ENCODE measurements around the gene FBXO10. TPM values are rescaled to one million over a fixed set of nuclear protein-coding genes. Genes with fewer than 3 reads are reported as not detected.
"Not testable (repeated sequence)": the region's sequence is repeated elsewhere in the genome, so short reads cannot be mapped to it uniquely, and the experiment has no call there.

Gene FBXO10
- total and polyA plus RNA-seq, 5 donors = 3.5 to 7.8 (median 7.3) TPM

DNA sequence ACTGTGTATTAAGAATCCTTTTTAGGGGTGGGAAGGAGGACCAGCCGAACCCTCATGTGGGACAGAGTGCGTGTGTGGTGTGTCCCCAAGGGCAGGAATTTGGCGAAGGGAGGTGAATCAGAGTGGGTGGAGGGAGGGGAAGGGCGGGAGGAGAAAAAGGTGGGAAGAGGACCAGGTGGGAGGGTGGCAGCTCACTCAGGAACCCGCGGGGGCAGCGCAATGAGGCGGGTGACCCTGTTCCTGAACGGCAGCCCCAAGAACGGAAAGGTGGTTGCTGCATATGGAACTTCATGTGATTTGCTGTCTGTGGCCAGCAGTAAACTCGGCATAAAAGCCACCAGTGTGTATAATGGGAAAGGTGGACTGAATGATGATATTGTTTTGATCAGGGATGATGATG lies 99.2 kb downstream of the FBXO10 start:
- Histone ChIP-seq H3K27ac (ENCODE audit: low read length) (no peak overlapping the region), H3K9me3 (ENCODE audit: control insufficient read depth, low read length) (no peaks in the 10 kb centered on the region), H3K27me3 (ENCODE audit: control insufficient read depth, insufficient read depth) (no peaks in the 10 kb centered on the region), H3K4me3 (ENCODE audit: low read length) (no peak overlapping the region), H3K4me1 (ENCODE audit: control insufficient read depth, insufficient read depth, low read length) (no peaks in the 10 kb centered on the region)
- DNase-seq = no peak
- intact Hi-C loops (cut with DNase I) = no loop called here
- no peak for ATAC-seq
- WGBS = 73% methylated on average over 11 of the region's 11 CpGs

GRCh38 chr9:37474438-37474837 lies 101.7 kb downstream of the FBXO10 start:
- DNase-seq (no peak), ATAC-seq (no peak)
- Histone ChIP-seq H3K27me3 (ENCODE audit: control insufficient read depth, insufficient read depth) (no peaks in the 10 kb centered on the region), H3K4me1 (ENCODE audit: control insufficient read depth, insufficient read depth, low read length) (no peaks in the 10 kb centered on the region), H3K9me3 (ENCODE audit: control insufficient read depth, low read length) (no peaks in the 10 kb centered on the region), H3K4me3 (ENCODE audit: low read length) (no peak overlapping the region), H3K27ac (ENCODE audit: low read length) (no peak overlapping the region)
- intact Hi-C loops (cut with DNase I) = no loop called here
- 97% methylated on average over 3 of the region's 3 CpGs for WGBS

DNA sequence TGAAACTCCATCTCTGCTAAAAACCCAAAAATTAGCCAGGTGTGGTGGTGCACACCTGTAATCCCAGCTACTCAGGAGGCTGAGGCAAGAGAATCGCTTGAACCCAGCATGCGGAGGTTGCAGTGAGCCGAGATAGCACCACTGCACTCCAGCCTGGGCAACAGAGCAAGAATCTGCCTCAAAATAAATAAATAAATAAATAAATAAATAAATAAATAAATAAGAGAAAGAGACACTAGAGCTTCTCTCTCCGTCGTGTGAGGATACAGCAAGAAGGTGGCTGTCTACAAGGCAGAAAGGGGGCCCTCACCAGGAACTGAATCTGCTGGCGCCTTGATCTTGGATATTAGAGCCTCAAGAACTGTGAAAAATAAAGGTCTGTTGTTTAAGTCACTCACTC lies 102.2 kb downstream of the FBXO10 start:
- H3K27ac ChIP-seq (ENCODE audit: low read length); H3K27me3 ChIP-seq (ENCODE audit: control insufficient read depth, insufficient read depth); H3K4me3 ChIP-seq (ENCODE audit: low read length); ATAC-seq; H3K4me1 ChIP-seq (ENCODE audit: control insufficient read depth, insufficient read depth, low read length); DNase-seq; intact Hi-C loops (cut with DNase I); H3K9me3 ChIP-seq (ENCODE audit: control insufficient read depth, low read length): not testable (repeated sequence)
- 64% methylated on average over 6 of the region's 6 CpGs for WGBS

DNA sequence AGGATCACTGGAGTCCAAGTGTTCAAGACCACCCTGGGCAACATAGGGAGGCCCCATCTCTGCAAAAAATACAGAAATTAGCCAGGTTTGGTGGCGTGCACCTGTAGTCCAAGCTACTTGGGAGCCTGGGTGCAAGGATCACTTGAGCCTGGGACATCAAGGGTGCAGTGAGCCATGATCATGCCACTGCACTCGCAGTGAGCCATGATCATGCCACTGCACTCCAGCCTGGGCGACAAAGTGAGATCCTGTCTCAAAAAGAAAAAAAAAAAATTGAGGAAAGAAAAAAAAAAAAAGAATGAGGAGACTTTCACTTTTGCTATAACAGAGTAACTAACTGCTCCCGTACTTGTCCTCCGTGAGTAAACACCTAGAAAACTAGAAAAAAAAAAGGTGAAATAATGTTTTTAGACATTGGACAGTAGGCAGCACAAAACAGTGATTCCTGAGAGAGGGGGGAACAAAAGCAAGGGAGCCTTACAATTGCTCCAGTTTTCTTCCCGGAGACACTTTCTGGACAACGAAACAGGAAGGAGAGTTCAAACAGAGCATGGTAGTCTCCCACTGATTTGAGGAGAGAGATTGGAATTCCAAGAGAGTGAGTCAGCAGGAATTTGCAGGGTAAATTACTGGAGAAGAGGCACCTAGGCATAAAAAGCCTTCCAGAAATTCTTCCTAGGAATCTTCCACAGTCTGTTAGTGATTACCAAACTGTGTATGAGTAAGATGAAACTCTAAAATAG lies 104.1 kb downstream of the FBXO10 start:
- peak overlapping the region; percentile 65 for H3K4me3 ChIP-seq (ENCODE audit: low read length)
- H3K9me3 ChIP-seq (ENCODE audit: control insufficient read depth, low read length) = no peaks in the 10 kb centered on the region
- H3K4me1 ChIP-seq (ENCODE audit: control insufficient read depth, insufficient read depth, low read length) = no peaks in the 10 kb centered on the region
- H3K27me3 ChIP-seq (ENCODE audit: control insufficient read depth, insufficient read depth) = no peaks in the 10 kb centered on the region
- DNase-seq = no peak
- intact Hi-C loops (cut with DNase I) = no loop called here
- H3K27ac ChIP-seq (ENCODE audit: low read length) = peak overlapping the region; percentile 77
- peak; percentile 78 to 85 for ATAC-seq
- WGBS = 24% methylated on average over 7 of the region's 7 CpGs

- DNase-seq = no peak
Observed at GRCh38 chr9:37468620-37469019, 107.6 kb downstream of the FBXO10 start.

GRCh38 chr9:37467530-37467929 lies 108.7 kb downstream of the FBXO10 start:
- H3K4me3 ChIP-seq (ENCODE audit: low read length); H3K27ac ChIP-seq (ENCODE audit: low read length); H3K9me3 ChIP-seq (ENCODE audit: control insufficient read depth, low read length); H3K27me3 ChIP-seq (ENCODE audit: control insufficient read depth, insufficient read depth); H3K4me1 ChIP-seq (ENCODE audit: control insufficient read depth, insufficient read depth, low read length); DNase-seq; ATAC-seq: not testable (repeated sequence)
- intact Hi-C loops (cut with DNase I) = loop anchor here in 2 of 4 donors (2.0 to 10.0 kb wide), 2 partner anchors 45 to 53 kb away; partner anchors contain the start of gene GRHPR (in 1 of the 2)
- WGBS = 95% methylated on average over 17 of the region's 17 CpGs

More at GRCh38 chr9:37468620-37469019, 107.6 kb downstream of the FBXO10 start:
- WGBS = 97% methylated on average over 6 of the region's 6 CpGs
- Histone ChIP-seq H3K4me1 (ENCODE audit: control insufficient read depth, insufficient read depth, low read length) (peaks cover 2% of the 10 kb centered on the region), H3K9me3 (ENCODE audit: control insufficient read depth, low read length) (no peaks in the 10 kb centered on the region), H3K4me3 (ENCODE audit: low read length) (no peak overlapping the region), H3K27ac (ENCODE audit: low read length) (no peak overlapping the region), H3K27me3 (ENCODE audit: control insufficient read depth, insufficient read depth) (no peaks in the 10 kb centered on the region)
- intact Hi-C loops (cut with DNase I) = loop anchor here in 1 of 4 donors (10.0 kb wide), 1 partner anchor 54 kb away; no protein-coding TSS in a partner anchor
- ATAC-seq = no peak

DNA sequence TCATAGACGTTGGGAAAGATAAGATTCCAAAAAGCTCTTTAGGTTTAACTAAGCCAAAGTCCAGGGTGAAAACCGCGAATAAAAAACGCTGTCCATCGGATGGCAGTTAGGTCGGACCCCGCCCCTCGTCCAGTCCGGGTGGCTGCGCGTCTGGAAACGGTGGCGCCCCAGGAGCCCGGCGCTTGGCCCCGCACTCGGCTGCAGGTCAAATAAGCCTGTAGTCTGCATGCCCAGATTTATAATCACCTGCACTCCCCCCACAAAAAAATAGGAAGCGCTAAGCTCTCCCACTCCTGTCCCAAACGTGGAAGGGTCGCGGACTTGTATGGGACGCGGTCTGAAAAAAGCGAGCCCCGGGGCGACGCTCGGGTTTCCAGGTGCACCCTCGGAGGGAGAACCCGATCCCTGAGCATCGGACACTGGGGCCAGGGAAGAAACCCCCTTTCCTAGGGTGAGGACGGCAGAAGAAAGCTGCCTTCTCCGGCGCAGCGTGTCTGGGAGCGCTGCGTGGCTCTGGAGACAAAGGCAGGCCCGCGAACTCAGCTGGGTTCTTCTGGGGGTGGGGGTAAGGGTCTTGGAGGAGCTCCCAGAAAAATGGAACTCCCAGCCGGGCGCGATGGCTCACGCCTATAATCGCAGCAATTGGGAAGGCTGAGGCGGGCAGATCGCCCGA lies 110.0 kb downstream of the FBXO10 start:
- peak overlapping the region; percentile 66 for H3K4me3 ChIP-seq (ENCODE audit: low read length)
- H3K9me3 ChIP-seq (ENCODE audit: control insufficient read depth, low read length) = no peaks in the 10 kb centered on the region
- H3K4me1 ChIP-seq (ENCODE audit: control insufficient read depth, insufficient read depth, low read length) = peaks cover 3% of the 10 kb centered on the region
- intact Hi-C loops (cut with DNase I) = loop anchor here in 2 of 4 donors (2.0 to 10.0 kb wide), 2 partner anchors 43 to 51 kb away; partner anchors contain the start of gene GRHPR (in 1 of the 2)
- peak; percentile 74 to 92 (median 88) for DNase-seq
- WGBS = under 1% methylated on average over 47 of the region's 47 CpGs
- H3K27ac ChIP-seq (ENCODE audit: low read length) = peak overlapping the region; percentile 95
- no peaks in the 10 kb centered on the region for H3K27me3 ChIP-seq (ENCODE audit: control insufficient read depth, insufficient read depth)
- peak; percentile 24 to 32 for ATAC-seq

GRCh38 chr9:37465249-37466036 lies 110.7 kb downstream of the FBXO10 start, which contains the start of gene ZBTB5:
ZBTB5 (minus strand) TSS chr9:37465450; CDS start chr9:37442551, 22,899 bp downstream.
- Histone ChIP-seq H3K27me3 (ENCODE audit: control insufficient read depth, insufficient read depth) (no peaks in the 10 kb centered on the region), H3K4me3 (ENCODE audit: low read length) (peak within 1 kb of the TSS; percentile 66), H3K9me3 (ENCODE audit: control insufficient read depth, low read length) (no peaks in the 10 kb centered on the region), H3K4me1 (ENCODE audit: control insufficient read depth, insufficient read depth, low read length) (peaks cover 3% of the 10 kb centered on the region), H3K27ac (ENCODE audit: low read length) (peak within 1 kb of the TSS; percentile 97)
- under 1% methylated on average over 51 of the region's 52 CpGs for WGBS
- ATAC-seq = peak; percentile 93 to 95
- peak; percentile 99 for DNase-seq
- intact Hi-C loops (cut with DNase I) = loop anchor here in 2 of 4 donors (2.0 to 10.0 kb wide), 2 partner anchors 43 to 51 kb away; partner anchors contain the start of gene GRHPR (in 1 of the 2)

GRCh38 chr9:37464426-37465248 lies 111.5 kb downstream of the FBXO10 start:
- ATAC-seq (peak; percentile 60 to 73), DNase-seq (peak; percentile 83 to 92 (median 90))
- H3K27me3 ChIP-seq (ENCODE audit: control insufficient read depth, insufficient read depth) = no peaks in the 10 kb centered on the region
- peaks cover 3% of the 10 kb centered on the region for H3K4me1 ChIP-seq (ENCODE audit: control insufficient read depth, insufficient read depth, low read length)
- H3K4me3 ChIP-seq (ENCODE audit: low read length) = peak overlapping the region; percentile 66
- intact Hi-C loops (cut with DNase I) = loop anchor here in 1 of 4 donors (10.0 kb wide), 1 partner anchor 50 kb away; no protein-coding TSS in a partner anchor
- under 1% methylated on average over 47 of the region's 47 CpGs for WGBS
- H3K9me3 ChIP-seq (ENCODE audit: control insufficient read depth, low read length) = no peaks in the 10 kb centered on the region
- peak overlapping the region; percentile 97 for H3K27ac ChIP-seq (ENCODE audit: low read length)

DNA sequence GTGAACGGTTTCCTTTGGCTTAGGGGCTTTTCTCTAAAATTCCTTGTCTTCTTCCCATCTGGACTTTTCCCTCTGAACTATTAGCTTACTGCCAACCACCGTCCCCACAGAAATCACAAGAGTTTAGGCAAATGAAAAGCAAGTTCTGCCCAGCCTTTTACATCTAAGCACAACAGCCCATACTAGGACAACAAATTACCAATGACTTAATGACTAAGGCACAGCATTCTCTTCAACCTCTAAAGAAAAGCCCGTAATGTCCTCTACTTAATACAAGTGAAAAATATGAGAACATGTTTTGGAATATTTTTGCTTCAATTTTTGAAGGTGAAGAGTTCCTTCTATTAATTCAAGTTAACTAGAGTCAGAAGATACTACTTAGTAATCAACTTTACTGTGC lies 112.2 kb downstream of the FBXO10 start:
- Histone ChIP-seq H3K27me3 (ENCODE audit: control insufficient read depth, insufficient read depth) (no peaks in the 10 kb centered on the region), H3K9me3 (ENCODE audit: control insufficient read depth, low read length) (no peaks in the 10 kb centered on the region), H3K4me1 (ENCODE audit: control insufficient read depth, insufficient read depth, low read length) (peaks cover 5% of the 10 kb centered on the region), H3K27ac (ENCODE audit: low read length) (no peak overlapping the region), H3K4me3 (ENCODE audit: low read length) (peak overlapping the region; percentile 66)
- DNase-seq (no peak), ATAC-seq (no peak)
- intact Hi-C loops (cut with DNase I) = loop anchor here in 1 of 4 donors (10.0 kb wide), 1 partner anchor 49 kb away; no protein-coding TSS in a partner anchor
- 27% methylated on average over 3 of the region's 3 CpGs for WGBS
